SW 1271 (cell line): ENCODE results near the gene ADAMTS5.

Source experiments
- DNase-seq, 2 experiments: peaks; one replicate each; lab custom pipeline; 2025; lab: John Stamatoyannopoulos, UW

The ADAMTS5 gene

DNA sequence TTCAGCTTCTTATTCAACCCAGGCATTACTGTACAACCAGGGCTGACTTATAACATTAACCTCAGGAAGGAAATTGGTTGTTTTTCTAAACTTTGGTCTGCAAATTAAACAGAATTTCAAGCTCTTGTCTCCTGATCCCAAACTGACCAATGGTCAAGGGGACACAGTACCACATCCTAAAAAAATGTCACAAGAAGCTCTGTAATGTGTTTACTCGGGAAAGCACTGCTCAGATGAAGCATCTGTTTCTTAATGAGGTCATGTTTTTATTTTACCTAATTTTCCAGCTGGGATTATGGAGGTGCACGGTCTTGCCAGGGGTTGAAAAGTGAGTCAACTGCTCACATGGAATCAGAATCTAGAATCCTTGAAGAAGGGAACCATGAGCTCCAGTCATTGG lies 18.7 kb downstream of the ADAMTS5 start:
- no peak for DNase-seq

DNA sequence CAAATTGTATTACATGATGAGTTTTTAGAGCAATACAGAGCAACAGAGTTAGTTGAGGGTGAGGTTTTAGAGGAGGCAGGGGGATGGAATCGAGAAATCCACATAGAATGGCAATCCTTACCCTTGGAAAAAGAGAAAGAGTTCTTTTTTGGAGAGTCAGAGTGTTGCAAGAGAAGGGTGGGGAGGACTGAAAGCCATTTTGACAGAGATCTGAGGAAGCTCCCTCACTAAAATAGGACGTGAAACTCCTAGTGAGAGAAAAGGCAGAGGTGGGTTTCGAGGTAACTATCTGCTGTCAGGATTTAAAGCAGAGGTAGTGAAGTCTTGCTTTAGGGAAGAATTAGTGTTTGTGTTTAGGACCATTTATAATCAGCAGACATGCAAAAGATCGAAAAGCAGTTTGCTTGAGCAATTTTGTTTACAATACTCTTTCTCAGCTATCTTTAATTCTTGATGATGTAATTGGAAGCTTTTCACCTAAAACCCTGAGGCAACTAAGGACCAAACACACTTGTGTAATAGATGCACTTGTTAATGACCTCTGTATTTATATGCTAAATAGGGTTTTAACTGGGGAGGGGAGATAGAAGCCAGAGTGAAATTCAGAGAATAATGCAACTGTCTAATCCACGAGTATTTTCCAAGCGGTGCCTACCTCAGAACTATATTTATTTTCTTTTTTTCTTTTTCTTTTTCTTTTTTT lies 20.0 kb downstream of the ADAMTS5 start:
- DNase-seq: no peak

- DNase-seq: no peak
These were observed 20.8 kb downstream of the ADAMTS5 start for GRCh38 chr21:26945916-26946675.

- no peak for DNase-seq
These were observed 23.0 kb downstream of the ADAMTS5 start for GRCh38 chr21:26943921-26944320.

- no peak for DNase-seq
These were observed 25.5 kb downstream of the ADAMTS5 start for GRCh38 chr21:26941421-26941820.

DNA sequence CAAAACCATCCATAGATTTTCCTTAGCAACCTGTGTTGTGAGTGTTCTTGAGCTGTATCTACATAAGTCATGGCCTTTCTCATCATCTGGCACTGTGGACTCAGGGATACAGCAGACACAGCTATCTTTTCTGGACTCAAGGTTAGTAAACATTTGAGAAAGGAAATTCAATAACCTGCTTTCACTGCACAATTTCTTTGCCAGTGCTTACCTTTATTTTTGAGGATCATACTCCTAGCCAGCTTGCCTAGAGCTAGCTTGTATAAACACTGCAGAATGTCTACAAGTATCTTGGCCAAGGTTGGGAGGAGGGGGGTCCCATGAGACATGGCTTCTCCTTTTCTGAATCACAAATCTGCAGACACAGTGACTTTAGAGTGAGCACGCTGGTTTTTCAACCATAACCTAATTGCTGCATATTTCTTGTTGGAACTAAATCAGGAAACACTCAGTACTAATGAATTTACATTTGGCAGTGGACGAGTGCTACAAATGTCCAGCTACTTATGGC lies 27.2 kb downstream of the ADAMTS5 start:
- no peak for DNase-seq

GRCh38 chr21:26936641-26937040 lies 30.2 kb downstream of the ADAMTS5 start:
- no peak for DNase-seq

DNA sequence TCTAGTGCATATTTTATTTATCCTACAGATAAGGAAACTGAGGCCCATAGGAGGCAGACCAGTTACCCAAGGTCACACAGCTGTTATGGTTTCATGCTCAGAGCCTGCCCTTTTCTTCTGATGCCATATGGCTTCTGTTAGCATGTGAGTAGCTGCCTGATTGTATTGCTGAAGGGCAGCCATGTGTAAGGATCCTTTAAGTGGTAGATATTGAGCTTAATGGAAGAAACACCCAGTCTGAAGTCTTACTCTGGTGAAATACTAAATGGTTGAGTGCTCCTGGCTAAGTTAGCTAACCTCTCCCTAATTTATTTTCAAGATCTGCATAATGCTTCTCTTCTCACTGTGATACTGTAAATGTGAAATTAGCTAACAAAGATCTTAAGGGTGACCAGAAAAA lies 30.9 kb downstream of the ADAMTS5 start:
- no peak for DNase-seq

DNA sequence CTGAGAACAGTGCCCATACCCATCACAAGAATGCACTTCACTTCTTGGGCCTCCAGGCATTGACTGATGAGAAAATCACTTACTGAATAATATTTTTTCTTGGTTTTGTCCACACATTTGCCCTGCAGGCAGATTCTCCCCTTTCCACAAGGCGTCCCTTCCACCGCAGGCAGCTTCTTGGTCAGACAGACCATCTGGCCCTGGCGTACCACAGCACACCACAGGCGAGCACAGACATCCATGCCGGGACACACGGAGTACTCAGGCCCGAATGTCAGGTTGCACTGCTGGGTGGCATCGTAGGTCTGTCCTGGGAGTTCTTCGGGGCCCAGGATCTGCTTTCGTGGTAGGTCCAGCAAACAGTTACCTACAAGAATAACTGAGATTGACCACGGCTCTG lies 32.5 kb downstream of the ADAMTS5 start:
- DNase-seq: no peak

GRCh38 chr21:26933448-26933847 lies 33.4 kb downstream of the ADAMTS5 start:
- no peak for DNase-seq

- no peak for DNase-seq
These were observed 41.3 kb downstream of the ADAMTS5 start for GRCh38 chr21:26925636-26926035.

DNA sequence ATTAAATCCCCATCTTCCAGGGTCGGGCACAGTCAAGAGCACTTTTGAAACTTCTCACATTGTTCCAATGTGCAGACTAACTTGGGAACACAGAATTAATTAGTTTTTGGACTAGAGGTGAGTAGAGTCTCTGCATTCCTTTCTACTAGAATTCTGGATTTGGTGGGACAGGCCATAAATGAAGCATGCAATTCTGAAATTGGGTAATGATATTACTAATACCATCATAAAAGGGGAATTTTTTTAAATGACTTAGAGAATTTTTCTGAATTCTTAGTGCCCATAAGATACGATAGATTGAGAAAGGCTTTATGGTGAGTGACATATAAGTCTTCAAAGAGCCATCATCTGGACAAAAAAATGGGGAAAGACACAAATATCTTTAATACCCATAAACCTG lies 41.8 kb downstream of the ADAMTS5 start:
- no peak for DNase-seq

GRCh38 chr21:26923986-26924385 lies 42.9 kb downstream of the ADAMTS5 start:
- no peak for DNase-seq

DNA sequence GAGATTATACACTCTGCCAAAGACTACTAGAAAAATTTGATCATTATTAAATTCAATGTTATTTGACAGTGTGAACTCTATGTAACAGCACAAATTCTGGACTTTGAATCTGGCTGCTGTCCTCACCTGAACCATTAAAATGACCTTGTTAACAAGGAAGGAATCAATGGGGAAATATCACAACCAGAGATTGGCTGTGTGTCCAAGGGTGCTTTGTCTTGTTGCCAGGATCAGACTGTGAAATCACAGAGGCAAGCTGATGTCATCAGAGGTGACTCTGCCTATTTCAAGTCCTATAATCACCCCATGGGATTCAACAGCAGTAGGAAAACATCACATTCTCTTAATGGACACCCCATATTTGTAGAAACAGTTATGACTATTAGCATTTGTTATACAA lies 46.8 kb downstream of the ADAMTS5 start:
- DNase-seq: no peak

DNA sequence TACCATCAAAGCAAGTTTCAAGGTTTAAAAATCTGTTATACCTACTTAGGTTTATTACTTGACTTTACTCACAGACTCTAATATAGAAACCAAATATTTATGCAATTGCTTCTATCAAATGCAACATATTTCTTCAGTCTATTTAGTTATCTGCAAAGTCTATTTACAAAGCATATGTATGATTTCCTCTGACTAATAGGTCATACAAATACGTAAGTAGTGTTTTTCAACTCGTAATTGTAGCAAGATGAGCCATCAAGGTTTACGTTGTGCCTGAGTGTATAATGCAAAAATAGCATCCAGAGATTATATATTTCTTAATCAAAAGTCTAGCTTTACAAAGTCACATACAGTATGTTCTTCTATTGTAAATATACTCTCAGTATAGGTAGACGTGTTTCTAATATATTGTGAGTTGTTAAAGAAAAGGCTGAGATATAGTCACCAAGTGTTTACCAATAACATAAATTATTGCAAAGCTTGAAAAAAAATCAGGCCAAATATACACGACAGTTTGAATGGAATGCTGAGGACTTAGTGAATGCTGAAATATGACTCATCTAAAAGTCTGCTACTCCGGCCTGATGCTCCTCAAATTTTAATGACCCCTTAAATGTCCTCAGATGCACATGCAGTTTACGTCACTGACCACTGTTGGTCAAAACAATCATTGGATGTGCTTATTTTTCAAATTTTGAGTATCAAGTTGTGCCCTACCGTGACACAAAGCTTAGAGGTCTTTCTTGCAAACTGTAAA lies 48.4 kb downstream of the ADAMTS5 start:
- DNase-seq: no peak

DNA sequence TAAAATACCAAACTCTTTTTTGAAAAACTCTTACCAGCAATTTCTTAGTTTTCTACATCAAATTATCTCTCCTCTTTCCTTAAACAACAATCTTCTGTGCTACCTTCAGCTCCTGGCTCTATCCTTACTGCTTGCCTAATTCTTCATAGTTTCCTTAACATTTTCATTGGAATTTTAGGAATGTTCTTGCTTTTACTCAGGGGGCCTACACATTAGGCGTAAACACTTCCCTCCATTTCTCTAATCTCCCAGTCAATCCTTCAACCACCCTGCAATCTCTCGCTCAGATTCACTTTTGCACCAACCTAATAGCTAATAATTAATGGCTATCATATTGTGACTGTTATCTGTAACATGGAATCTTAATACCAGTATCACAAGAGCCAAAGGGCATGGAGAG lies 50.1 kb downstream of the ADAMTS5 start:
- no peak for DNase-seq

DNA sequence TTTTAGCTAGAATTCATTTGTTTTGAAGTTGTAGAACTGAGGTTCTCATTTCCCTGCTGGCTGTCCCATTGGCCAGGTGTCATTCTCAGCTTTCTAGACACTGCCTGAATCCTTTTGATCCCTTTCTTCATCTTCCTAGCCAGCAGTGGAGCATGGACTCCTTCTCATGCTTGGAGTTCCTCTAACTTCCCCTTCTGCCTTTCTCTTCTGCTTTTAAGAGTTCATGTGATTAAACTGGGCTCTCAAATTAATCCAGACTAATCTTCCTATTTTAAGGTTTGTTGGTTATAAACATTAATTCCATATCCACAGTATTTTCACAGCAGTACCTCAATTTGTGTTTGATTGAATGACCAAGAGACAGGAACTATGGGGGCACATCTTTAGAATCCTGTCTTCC lies 52.3 kb downstream of the ADAMTS5 start:
- no peak for DNase-seq

GRCh38 chr21:26912466-26912865 lies 54.4 kb downstream of the ADAMTS5 start:
- DNase-seq: no peak

DNA sequence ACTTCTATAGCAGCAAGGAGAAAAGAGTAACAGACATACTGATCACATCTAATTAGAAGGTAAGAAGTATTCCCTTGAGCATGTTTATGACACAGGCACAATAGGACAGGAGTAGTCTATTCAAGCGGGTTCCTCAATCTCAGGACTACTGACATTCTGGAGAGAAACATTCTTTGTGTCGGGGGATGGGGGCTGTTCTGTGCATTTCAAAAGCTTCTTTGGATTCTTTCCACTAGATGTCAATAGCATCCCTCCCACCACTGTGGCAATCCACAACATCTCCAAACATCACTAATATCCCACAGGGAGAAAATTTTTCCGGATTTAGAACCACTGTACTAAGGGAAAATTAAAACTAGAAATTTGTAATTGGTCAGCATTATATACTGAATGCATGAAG lies 56.9 kb downstream of the ADAMTS5 start:
- no peak for DNase-seq

- DNase-seq: no peak
These were observed 65.9 kb downstream of the ADAMTS5 start for GRCh38 chr21:26900980-26901379.

DNA sequence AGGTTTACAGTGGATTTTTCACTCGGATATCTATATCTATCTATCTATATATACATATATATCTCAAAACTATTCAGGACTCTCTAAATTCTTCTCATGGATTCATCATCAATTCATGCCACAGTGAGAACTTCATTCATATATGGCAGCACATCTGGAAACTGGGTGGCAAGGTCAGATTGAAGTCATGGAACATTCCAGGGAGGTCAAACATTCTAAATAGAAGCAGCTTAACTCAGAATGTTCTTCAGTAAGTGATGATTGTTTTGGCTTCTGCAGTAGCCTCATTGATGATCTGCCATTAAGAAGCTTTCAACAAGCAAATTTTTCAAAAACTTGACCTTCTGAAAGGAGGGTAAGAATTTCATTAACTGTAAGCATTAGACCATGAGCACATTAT lies 74.7 kb downstream of the ADAMTS5 start:
- no peak for DNase-seq

DNA sequence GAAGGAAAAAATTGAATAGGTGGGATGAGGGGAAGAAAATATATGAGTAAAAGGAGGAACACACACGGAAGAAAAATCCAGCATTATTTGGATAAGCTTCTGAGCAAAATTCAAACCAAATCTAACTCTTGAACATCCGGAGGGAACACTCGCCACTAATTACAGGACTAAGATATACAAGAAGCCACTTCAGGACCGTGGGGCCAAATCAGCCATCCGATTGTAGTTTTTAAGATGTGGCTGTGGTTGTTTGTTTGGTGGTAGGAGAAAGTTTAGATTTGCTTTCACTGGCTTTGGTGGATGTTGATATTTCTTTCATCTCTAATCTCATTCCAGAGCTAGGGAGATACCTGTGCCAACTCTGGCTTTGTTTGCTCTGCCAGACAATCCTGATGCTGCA lies 78.0 kb downstream of the ADAMTS5 start:
- no peak for DNase-seq

DNA sequence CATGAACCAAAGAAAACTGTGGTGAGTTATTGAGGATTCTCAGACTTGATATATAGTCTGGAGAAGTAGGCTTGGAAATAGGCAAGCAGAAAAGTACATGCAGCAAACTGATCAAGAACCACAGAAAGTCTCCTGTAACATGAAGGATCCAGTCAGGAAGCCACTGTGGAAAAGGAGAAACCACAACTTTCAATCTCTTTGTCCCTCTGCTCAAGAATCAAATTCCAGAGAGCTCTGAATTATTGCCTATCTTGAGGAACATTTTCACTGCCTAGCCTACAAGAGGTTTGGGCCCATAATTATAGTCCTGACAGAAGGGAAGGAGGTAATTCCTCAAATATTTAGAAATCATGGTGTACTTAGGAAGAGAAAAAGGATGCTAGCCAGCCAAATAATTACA lies 78.6 kb downstream of the ADAMTS5 start:
- no peak for DNase-seq
